HepG2 (cell line): ENCODE measurements around the gene CD40. TPM values are rescaled to one million over a fixed set of nuclear protein-coding genes. Genes with fewer than 3 reads are reported as not detected.

Experiments used
- BORCS8-MEF2B ChIP-seq: sonication (generic); formaldehyde crosslinking; IDR thresholded peaks from 2 replicates; pipeline ENCODE4 v1.8.0; 2022; ENCODE audit warnings: mild to moderate bottlenecking, missing genetic modification reagents
- CEBPG ChIP-seq: IDR thresholded peaks from 2 replicates; pipeline ENCODE4 v1.6.1; 2016
- FIP1L1 ChIP-seq: fragments of 200-400 bp; formaldehyde crosslinking; IDR thresholded peaks from 2 replicates; pipeline ENCODE4 v1.6.1; 2018; ENCODE audit warnings: low read depth, mild to moderate bottlenecking, low read length, moderate library complexity, borderline replicate concordance; ENCODE audit not compliant: insufficient read depth
- GTF3A ChIP-seq: sonication (generic); formaldehyde crosslinking; conservative IDR thresholded peaks from 2 replicates; pipeline ENCODE4 v1.4.0; 2020; ENCODE audit warnings: mild to moderate bottlenecking, missing genetic modification reagents
- MZF1 ChIP-seq: sonication (generic); formaldehyde crosslinking; IDR thresholded peaks from 2 replicates; pipeline ENCODE4 v1.8.1; 2023; ENCODE audit warnings: mild to moderate bottlenecking, missing genetic modification reagents, borderline replicate concordance
- NCOA5 ChIP-seq: sonication (generic); formaldehyde crosslinking; IDR thresholded peaks from 2 replicates; pipeline ENCODE4 v1.4.0; 2020; ENCODE audit warnings: missing genetic modification reagents
- NFATC3 ChIP-seq: sonication (generic); formaldehyde crosslinking; IDR thresholded peaks from 2 replicates; pipeline ENCODE4 v1.5.1; 2020; ENCODE audit warnings: mild to moderate bottlenecking, missing genetic modification reagents
- PCBP1 ChIP-seq: fragments of 200-400 bp; formaldehyde crosslinking; IDR thresholded peaks from 2 replicates; pipeline ENCODE4 v1.6.1; 2017; ENCODE audit warnings: mild to moderate bottlenecking, low read depth, low read length, borderline replicate concordance
- POLR2AphosphoS5 ChIP-seq: IDR thresholded peaks from 2 replicates; pipeline ENCODE4 v1.6.1; 2012; ENCODE audit warnings: low read depth, low read length
- RARA ChIP-seq: IDR thresholded peaks from 2 replicates; pipeline ENCODE4 v1.6.1; 2016; ENCODE audit warnings: missing genetic modification reagents, missing compliant biosample characterization
- RBM39 ChIP-seq: fragments of 200-400 bp; formaldehyde crosslinking; IDR thresholded peaks from one replicate; pipeline ENCODE4 v1.6.1; 2018; ENCODE audit warnings: antibody characterized with exemption, mild to moderate bottlenecking, low read depth, low read length; ENCODE audit not compliant: poor library complexity, severe bottlenecking
- STAT5B ChIP-seq: sonication (generic); formaldehyde crosslinking; IDR thresholded peaks from 2 replicates; pipeline ENCODE4 v1.4.0; 2020; ENCODE audit warnings: missing genetic modification reagents
- TARDBP ChIP-seq: sonication (generic); formaldehyde crosslinking; IDR thresholded peaks from 2 replicates; pipeline ENCODE4 v1.8.0; 2022; ENCODE audit warnings: mild to moderate bottlenecking, missing genetic modification reagents
- ZKSCAN1 ChIP-seq: fragments of 150-350 bp; IDR thresholded peaks from 2 replicates; pipeline ENCODE4 v1.6.1; 2014; ENCODE audit warnings: low read length
- ZNF260 ChIP-seq: sonication (generic); formaldehyde crosslinking; IDR thresholded peaks from 2 replicates; pipeline ENCODE4 v1.4.0; 2020; ENCODE audit warnings: missing genetic modification reagents, low read depth, mild to moderate bottlenecking, borderline replicate concordance
- ZNF432 ChIP-seq: sonication (generic); formaldehyde crosslinking; IDR thresholded peaks from 2 replicates; pipeline ENCODE4 v1.5.0; 2020; ENCODE audit warnings: missing genetic modification reagents, mild to moderate bottlenecking, borderline replicate concordance
- ZNF746 ChIP-seq: sonication (generic); formaldehyde crosslinking; IDR thresholded peaks from 2 replicates; pipeline ENCODE4 v1.8.0; 2022; ENCODE audit warnings: mild to moderate bottlenecking, missing genetic modification reagents
- ZSCAN9 ChIP-seq: IDR thresholded peaks from 2 replicates; pipeline ENCODE4 v1.6.1; 2016; ENCODE audit warnings: borderline replicate concordance
- polyA plus RNA-seq, 8 experiments: library from polyadenylated mRNA; depleted of rRNA in 3 of 8; stranded (reverse) in 7 of 8; unstranded in 1 of 8; fragments of >200 nt; fragmentation: Illumina TruSeq in 4 of 8; extraction: Trizol in 4 of 8; gene quantifications; 2 replicates each; pipeline versions ENCODE4 v1.2.1 to v1.2.3, GENCODE V29; 2011 to 2016; ENCODE audit warnings: low read depth in 4 of 8, missing spikeins in 1 of 8, mixed read lengths in 1 of 8; ENCODE audit not compliant: insufficient read depth in 1 of 8
- total RNA-seq, 5 experiments: library from RNA; depleted of rRNA; stranded (reverse); fragments of >200 nt; fragmentation: Illumina TruSeq; extraction: Trizol; gene quantifications; 2 replicates each; pipeline ENCODE4 v1.2.3, GENCODE V29; 2016; ENCODE audit warnings: low read depth in 1 of 5
- TF ChIP-seq, protein P1 (sequence below): sonication (generic); formaldehyde crosslinking; IDR thresholded peaks from 2 replicates; pipeline ENCODE4 v1.4.0; 2020; ENCODE audit warnings: mild to moderate bottlenecking, missing genetic modification reagents, borderline replicate concordance
- TF ChIP-seq, protein P2 (sequence below): sonication (generic); formaldehyde crosslinking; IDR thresholded peaks from 2 replicates; pipeline ENCODE4 v1.8.1; 2023; ENCODE audit warnings: mild to moderate bottlenecking, moderate library complexity, missing genetic modification reagents
- TF ChIP-seq, protein P3 (sequence below): sonication (generic); formaldehyde crosslinking; IDR thresholded peaks from 2 replicates; pipeline ENCODE4 v1.4.0; 2020; ENCODE audit warnings: mild to moderate bottlenecking, missing genetic modification reagents
- TF ChIP-seq, protein P4 (sequence below): sonication (generic); formaldehyde crosslinking; IDR thresholded peaks from 2 replicates; pipeline ENCODE4 v1.5.0; 2020; ENCODE audit warnings: mild to moderate bottlenecking, low read depth, missing genetic modification reagents, borderline replicate concordance
- TF ChIP-seq, protein P5 (sequence below): IDR thresholded peaks from 2 replicates; pipeline ENCODE4 v1.6.1; 2012; ENCODE audit warnings: inconsistent platforms

Gene CD40
- total and polyA plus RNA-seq, 2 of the 13 experiments (the other 11 are each of a cell fraction or from before 2014, with no cell fraction given) = 4.6 to 13.4 TPM

DNA sequence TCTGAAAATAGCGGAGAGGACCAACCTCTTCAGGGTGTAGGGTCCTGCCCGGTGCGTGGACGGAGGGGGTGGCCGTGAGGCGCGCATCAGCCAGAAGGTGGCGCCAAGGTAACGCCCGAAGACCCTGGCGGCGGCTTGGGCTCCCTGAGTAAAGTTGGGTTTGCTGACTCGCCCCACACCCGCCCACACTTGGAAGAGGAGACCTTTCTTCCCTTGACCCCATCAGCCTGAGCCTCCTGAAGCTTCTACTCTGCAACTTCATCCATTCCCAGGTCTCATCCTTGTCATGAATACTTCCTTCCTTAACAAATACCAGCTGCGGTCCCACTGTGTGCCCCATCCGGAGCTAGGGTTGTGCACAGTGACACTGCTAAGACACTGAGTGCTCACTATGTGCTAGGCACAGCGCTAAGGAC, 14.6 kb downstream of the CD40 start (continued):
- TF ChIP-seq, protein P1, sequence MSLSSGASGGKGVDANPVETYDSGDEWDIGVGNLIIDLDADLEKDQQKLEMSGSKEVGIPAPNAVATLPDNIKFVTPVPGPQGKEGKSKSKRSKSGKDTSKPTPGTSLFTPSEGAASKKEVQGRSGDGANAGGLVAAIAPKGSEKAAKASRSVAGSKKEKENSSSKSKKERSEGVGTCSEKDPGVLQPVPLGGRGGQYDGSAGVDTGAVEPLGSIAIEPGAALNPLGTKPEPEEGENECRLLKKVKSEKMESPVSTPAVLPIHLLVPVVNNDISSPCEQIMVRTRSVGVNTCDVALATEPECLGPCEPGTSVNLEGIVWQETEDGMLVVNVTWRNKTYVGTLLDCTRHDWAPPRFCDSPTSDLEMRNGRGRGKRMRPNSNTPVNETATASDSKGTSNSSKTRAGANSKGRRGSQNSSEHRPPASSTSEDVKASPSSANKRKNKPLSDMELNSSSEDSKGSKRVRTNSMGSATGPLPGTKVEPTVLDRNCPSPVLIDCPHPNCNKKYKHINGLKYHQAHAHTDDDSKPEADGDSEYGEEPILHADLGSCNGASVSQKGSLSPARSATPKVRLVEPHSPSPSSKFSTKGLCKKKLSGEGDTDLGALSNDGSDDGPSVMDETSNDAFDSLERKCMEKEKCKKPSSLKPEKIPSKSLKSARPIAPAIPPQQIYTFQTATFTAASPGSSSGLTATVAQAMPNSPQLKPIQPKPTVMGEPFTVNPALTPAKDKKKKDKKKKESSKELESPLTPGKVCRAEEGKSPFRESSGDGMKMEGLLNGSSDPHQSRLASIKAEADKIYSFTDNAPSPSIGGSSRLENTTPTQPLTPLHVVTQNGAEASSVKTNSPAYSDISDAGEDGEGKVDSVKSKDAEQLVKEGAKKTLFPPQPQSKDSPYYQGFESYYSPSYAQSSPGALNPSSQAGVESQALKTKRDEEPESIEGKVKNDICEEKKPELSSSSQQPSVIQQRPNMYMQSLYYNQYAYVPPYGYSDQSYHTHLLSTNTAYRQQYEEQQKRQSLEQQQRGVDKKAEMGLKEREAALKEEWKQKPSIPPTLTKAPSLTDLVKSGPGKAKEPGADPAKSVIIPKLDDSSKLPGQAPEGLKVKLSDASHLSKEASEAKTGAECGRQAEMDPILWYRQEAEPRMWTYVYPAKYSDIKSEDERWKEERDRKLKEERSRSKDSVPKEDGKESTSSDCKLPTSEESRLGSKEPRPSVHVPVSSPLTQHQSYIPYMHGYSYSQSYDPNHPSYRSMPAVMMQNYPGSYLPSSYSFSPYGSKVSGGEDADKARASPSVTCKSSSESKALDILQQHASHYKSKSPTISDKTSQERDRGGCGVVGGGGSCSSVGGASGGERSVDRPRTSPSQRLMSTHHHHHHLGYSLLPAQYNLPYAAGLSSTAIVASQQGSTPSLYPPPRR = no peak
- no peak for TF ChIP-seq ZNF432 (CRISPR knock-in tag)
- TF ChIP-seq GTF3A = no peak
- peak; percentile 94 for TF ChIP-seq ZKSCAN1
- no peak for TF ChIP-seq NCOA5 (CRISPR knock-in tag)
- TF ChIP-seq, protein P2, sequence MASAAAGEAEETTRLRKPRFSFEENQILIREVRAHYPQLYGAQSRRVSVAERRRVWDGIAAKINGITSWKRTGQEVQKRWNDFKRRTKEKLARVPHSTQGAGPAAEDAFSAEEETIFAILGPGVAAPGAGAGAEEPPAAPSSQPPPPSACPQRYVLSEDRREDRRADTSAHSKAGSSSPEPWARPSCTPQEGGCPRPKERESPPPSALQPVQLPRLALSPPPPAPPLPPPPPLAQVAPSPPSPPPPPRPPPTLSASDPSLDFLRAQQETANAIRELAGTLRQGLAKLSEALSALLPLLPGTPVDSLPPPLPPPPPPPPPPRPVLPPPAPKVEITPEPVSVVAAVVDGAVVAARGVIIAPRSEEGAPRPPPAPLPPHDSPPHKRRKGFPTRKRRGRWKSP = no peak
- no peak for TF ChIP-seq RBM39
- no peak for TF ChIP-seq POLR2AphosphoS5
- TF ChIP-seq ZNF746 = no peak
- no peak for TF ChIP-seq ZNF260 (CRISPR knock-in tag)
- TF ChIP-seq NFATC3 (CRISPR knock-in tag) = no peak
- TF ChIP-seq TARDBP (CRISPR knock-in tag) = no peak
- TF ChIP-seq CEBPG (CRISPR knock-in tag) = no peak
- TF ChIP-seq ZSCAN9 (CRISPR knock-in tag) = no peak
- no peak for TF ChIP-seq MZF1
- no peak for TF ChIP-seq FIP1L1
- no peak for TF ChIP-seq BORCS8-MEF2B (CRISPR knock-in tag)
- no peak for TF ChIP-seq PCBP1
- TF ChIP-seq, protein P3, sequence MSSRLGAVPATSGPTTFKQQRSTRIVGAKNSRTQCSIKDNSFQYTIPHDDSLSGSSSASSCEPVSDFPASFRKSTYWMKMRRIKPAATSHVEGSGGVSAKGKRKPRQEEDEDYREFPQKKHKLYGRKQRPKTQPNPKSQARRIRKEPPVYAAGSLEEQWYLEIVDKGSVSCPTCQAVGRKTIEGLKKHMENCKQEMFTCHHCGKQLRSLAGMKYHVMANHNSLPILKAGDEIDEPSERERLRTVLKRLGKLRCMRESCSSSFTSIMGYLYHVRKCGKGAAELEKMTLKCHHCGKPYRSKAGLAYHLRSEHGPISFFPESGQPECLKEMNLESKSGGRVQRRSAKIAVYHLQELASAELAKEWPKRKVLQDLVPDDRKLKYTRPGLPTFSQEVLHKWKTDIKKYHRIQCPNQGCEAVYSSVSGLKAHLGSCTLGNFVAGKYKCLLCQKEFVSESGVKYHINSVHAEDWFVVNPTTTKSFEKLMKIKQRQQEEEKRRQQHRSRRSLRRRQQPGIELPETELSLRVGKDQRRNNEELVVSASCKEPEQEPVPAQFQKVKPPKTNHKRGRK (CRISPR knock-in tag) = no peak
- TF ChIP-seq, protein P4, sequence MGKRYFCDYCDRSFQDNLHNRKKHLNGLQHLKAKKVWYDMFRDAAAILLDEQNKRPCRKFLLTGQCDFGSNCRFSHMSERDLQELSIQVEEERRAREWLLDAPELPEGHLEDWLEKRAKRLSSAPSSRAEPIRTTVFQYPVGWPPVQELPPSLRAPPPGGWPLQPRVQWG (CRISPR knock-in tag) = no peak
- TF ChIP-seq RARA (CRISPR knock-in tag) = no peak
- TF ChIP-seq, protein P5, sequence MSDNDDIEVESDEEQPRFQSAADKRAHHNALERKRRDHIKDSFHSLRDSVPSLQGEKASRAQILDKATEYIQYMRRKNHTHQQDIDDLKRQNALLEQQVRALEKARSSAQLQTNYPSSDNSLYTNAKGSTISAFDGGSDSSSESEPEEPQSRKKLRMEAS = no peak
- no peak for TF ChIP-seq STAT5B
